HEK293 (cell line): ENCODE results near the gene CTPS2.

ENCODE experiments used
- CTCF ChIA-PET: fragments of 350-600 bp; formaldehyde crosslinking; extraction: SDS; loops from one replicate; lab custom pipeline; 2021; ENCODE audit warnings: antibody characterized with exemption; lab: Yijun Ruan, JAX
- POLR2A ChIA-PET: fragments of 300-600 bp; formaldehyde crosslinking; extraction: SDS; loops from one replicate; lab custom pipeline; 2020; ENCODE audit warnings: antibody characterized with exemption, inconsistent platforms; lab: Yijun Ruan, JAX
- H3K27ac ChIP-seq: fragments of 200-500 bp; sonication (Bioruptor generic); 2 replicates; pipeline ENCODE4 v1.5.1; 2014; ENCODE audit warnings: low read depth, low read length, control low read depth, inconsistent platforms; ENCODE audit errors: extremely low read depth
- H3K36me3 ChIP-seq, 2 experiments: fragments of 200-500 bp in 1 of 2; sonication (Bioruptor generic) in 1 of 2; 1 replicate in 1 of 2; 2 replicates in 1 of 2; pipeline ENCODE4 v1.5.1; 2014 to 2017; ENCODE audit warnings: inconsistent platforms in 2 of 2, low read length in 2 of 2; ENCODE audit not compliant: control insufficient read depth in 2 of 2, insufficient read depth in 1 of 2
- H3K4me1 ChIP-seq: fragments of 200-500 bp; sonication (Bioruptor generic); 2 replicates; pipeline ENCODE4 v1.5.1; 2014; ENCODE audit warnings: mild to moderate bottlenecking, low read length, inconsistent platforms; ENCODE audit not compliant: control insufficient read depth, insufficient read depth
- H3K4me3 ChIP-seq: 2 replicates; pipeline ENCODE4 v1.5.1; 2011; ENCODE audit warnings: low read depth, mild to moderate bottlenecking, control low read depth, low read length, moderate library complexity
- H3K9me3 ChIP-seq: fragments of 200-500 bp; sonication (Bioruptor generic); 2 replicates; pipeline ENCODE4 v1.5.1; 2014; ENCODE audit warnings: low read depth, low read length, inconsistent platforms; ENCODE audit not compliant: control insufficient read depth, insufficient read depth
- GLIS1 ChIP-seq: fragments of 450-650 bp; formaldehyde crosslinking; IDR thresholded peaks from 2 replicates; pipeline ENCODE4 v1.5.1; 2016; ENCODE audit warnings: missing biosample characterization, missing genetic modification characterization
- KLF8 ChIP-seq: fragments of 450-650 bp; formaldehyde crosslinking; IDR thresholded peaks from 2 replicates; pipeline ENCODE4 v1.5.1; 2016; ENCODE audit warnings: missing biosample characterization, missing genetic modification characterization
- OVOL3 ChIP-seq: fragments of 450-650 bp; formaldehyde crosslinking; IDR thresholded peaks from 2 replicates; pipeline ENCODE4 v1.5.1; 2016; ENCODE audit warnings: missing biosample characterization, missing genetic modification characterization
- PRDM1 ChIP-seq: fragments of 450-650 bp; formaldehyde crosslinking; IDR thresholded peaks from 2 replicates; pipeline ENCODE4; 2016; ENCODE audit warnings: missing biosample characterization, missing genetic modification characterization
- REPIN1 ChIP-seq: fragments of 450-650 bp; formaldehyde crosslinking; IDR thresholded peaks from 2 replicates; pipeline ENCODE4 v1.5.1; 2017; ENCODE audit warnings: missing biosample characterization, missing genetic modification characterization, low read depth
- SP7 ChIP-seq: fragments of 450-650 bp; formaldehyde crosslinking; IDR thresholded peaks from 2 replicates; pipeline ENCODE4 v1.5.1; 2016; ENCODE audit warnings: missing biosample characterization, missing genetic modification characterization
- YY1 ChIP-seq: fragments of 450-650 bp; formaldehyde crosslinking; IDR thresholded peaks from 2 replicates; pipeline ENCODE4 v1.5.1; 2018; ENCODE audit warnings: missing biosample characterization, missing genetic modification characterization
- ZBTB7A ChIP-seq: fragments of 450-650 bp; formaldehyde crosslinking; IDR thresholded peaks from 2 replicates; pipeline ENCODE4 v1.5.1; 2016; ENCODE audit warnings: low read depth, missing biosample characterization, missing genetic modification characterization
- ZBTB8A ChIP-seq: fragments of 450-650 bp; formaldehyde crosslinking; IDR thresholded peaks from 2 replicates; pipeline ENCODE4 v1.5.1; 2016; ENCODE audit warnings: missing biosample characterization, missing genetic modification characterization
- ZNF302 ChIP-seq: fragments of 450-650 bp; formaldehyde crosslinking; IDR thresholded peaks from 2 replicates; pipeline ENCODE4 v1.5.1; 2016; ENCODE audit warnings: missing biosample characterization, missing genetic modification characterization, low read depth
- ZNF366 ChIP-seq: fragments of 450-650 bp; formaldehyde crosslinking; conservative IDR thresholded peaks from 2 replicates; pipeline ENCODE4 v1.5.1; 2016; ENCODE audit warnings: missing biosample characterization, missing genetic modification characterization
- ZNF549 ChIP-seq: fragments of 450-650 bp; IDR thresholded peaks from 2 replicates; pipeline ENCODE4 v1.5.1; 2018; ENCODE audit warnings: missing biosample characterization, missing genetic modification characterization, mild to moderate bottlenecking, inconsistent platforms, moderate library complexity
- ZNF560 ChIP-seq: fragments of 450-650 bp; formaldehyde crosslinking; IDR thresholded peaks from 2 replicates; pipeline ENCODE4 v1.5.1; 2017; ENCODE audit warnings: missing biosample characterization, missing genetic modification characterization, borderline replicate concordance
- ZSCAN16 ChIP-seq: fragments of 450-650 bp; formaldehyde crosslinking; IDR thresholded peaks from 2 replicates; pipeline ENCODE4 v1.5.1; 2016; ENCODE audit warnings: missing biosample characterization, missing genetic modification characterization
- TF ChIP-seq, protein P1 (sequence below): fragments of 450-650 bp; formaldehyde crosslinking; IDR thresholded peaks from 2 replicates; pipeline ENCODE4 v1.5.1; 2017; ENCODE audit warnings: missing biosample characterization, missing genetic modification characterization
- TF ChIP-seq, protein P2 (sequence below): fragments of 450-650 bp; formaldehyde crosslinking; IDR thresholded peaks from 2 replicates; pipeline ENCODE4 v1.5.1; 2016; ENCODE audit warnings: missing biosample characterization, missing genetic modification characterization
- TF ChIP-seq, protein P3 (sequence below): fragments of 450-650 bp; formaldehyde crosslinking; conservative IDR thresholded peaks from 2 replicates; pipeline ENCODE4 v1.5.1; 2016; ENCODE audit warnings: low read depth, missing biosample characterization, missing genetic modification characterization
- TF ChIP-seq, protein P4 (sequence below): fragments of 450-650 bp; formaldehyde crosslinking; IDR thresholded peaks from 2 replicates; pipeline ENCODE4 v1.5.1; 2016; ENCODE audit warnings: missing biosample characterization, missing genetic modification characterization
- TF ChIP-seq, protein P5 (sequence below): fragments of 450-650 bp; formaldehyde crosslinking; IDR thresholded peaks from 2 replicates; pipeline ENCODE4 v1.5.1; 2016; ENCODE audit warnings: missing biosample characterization, missing genetic modification characterization
- TF ChIP-seq, protein P6 (sequence below): fragments of 450-650 bp; formaldehyde crosslinking; IDR thresholded peaks from 2 replicates; pipeline ENCODE4 v1.5.1; 2017; ENCODE audit warnings: missing biosample characterization, mild to moderate bottlenecking, missing genetic modification characterization, moderate library complexity

Gene CTPS2

DNA sequence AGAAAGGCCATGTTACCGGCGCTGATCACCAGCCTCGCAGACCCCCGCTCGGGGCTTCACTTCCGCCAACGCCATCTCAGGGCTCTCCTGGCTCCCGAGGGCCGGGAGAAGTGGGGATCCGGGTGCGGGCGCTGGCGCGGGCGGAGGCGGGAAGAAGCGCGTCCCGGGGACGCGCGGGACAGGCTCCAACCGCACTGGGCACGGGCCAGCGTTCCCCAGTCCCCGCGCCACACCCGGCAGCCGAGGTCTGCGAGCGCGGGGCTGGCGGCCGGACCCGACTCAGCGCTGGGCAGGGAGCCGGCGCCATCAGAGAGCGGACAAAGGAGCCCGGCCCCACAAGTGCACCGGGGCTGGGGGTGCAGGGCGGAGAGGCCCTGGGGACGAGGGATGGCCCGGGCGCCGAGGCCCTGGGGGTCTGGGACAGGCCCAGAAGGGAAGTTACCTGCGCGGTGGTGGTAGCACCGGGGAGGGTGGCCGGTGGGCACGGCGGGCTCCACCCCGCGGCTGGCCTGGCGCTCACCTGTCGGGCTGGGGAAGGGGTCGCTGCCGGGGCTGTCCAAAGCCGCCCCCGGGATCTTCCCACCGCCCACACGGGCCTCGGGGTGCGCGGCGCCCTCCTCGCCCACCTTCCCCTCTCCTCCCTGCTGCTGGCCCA lies 449 bp downstream of the CTPS2 start:
- no peaks in the 10 kb centered on the region for H3K9me3 ChIP-seq
- ChIA-PET CTCF (interaction anchor here (1.5 kb wide), 1 partner anchor 1216 kb away, joined by 5 read pairs; no protein-coding TSS in a partner anchor), POLR2A (interaction anchor here (0.6 to 1.4 kb wide), 5 partner anchors 7 to 74 kb away, joined by 3 to 9 read pairs (median 4); partner anchors contain the start of genes S100G, SYAP1 and TXLNG)
- peak overlapping the region; percentile 88 for H3K4me3 ChIP-seq
- H3K27ac ChIP-seq, result peak overlapping the region; percentile 68; the same call in 1 of the 2 replicates
- no peaks in the 10 kb centered on the region for H3K4me1 ChIP-seq
- H3K36me3 ChIP-seq, result peaks cover 0 to 9% of the 10 kb centered on the region in 2 experiments; a peak in 2 of 3 replicates
- TF ChIP-seq, protein P1, sequence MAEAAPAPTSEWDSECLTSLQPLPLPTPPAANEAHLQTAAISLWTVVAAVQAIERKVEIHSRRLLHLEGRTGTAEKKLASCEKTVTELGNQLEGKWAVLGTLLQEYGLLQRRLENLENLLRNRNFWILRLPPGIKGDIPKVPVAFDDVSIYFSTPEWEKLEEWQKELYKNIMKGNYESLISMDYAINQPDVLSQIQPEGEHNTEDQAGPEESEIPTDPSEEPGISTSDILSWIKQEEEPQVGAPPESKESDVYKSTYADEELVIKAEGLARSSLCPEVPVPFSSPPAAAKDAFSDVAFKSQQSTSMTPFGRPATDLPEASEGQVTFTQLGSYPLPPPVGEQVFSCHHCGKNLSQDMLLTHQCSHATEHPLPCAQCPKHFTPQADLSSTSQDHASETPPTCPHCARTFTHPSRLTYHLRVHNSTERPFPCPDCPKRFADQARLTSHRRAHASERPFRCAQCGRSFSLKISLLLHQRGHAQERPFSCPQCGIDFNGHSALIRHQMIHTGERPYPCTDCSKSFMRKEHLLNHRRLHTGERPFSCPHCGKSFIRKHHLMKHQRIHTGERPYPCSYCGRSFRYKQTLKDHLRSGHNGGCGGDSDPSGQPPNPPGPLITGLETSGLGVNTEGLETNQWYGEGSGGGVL (tag by site-specific recombination), result 0 out of 2 replicates have a peak, but pooled peaks have one; percentile 20
- TF ChIP-seq, protein P2, sequence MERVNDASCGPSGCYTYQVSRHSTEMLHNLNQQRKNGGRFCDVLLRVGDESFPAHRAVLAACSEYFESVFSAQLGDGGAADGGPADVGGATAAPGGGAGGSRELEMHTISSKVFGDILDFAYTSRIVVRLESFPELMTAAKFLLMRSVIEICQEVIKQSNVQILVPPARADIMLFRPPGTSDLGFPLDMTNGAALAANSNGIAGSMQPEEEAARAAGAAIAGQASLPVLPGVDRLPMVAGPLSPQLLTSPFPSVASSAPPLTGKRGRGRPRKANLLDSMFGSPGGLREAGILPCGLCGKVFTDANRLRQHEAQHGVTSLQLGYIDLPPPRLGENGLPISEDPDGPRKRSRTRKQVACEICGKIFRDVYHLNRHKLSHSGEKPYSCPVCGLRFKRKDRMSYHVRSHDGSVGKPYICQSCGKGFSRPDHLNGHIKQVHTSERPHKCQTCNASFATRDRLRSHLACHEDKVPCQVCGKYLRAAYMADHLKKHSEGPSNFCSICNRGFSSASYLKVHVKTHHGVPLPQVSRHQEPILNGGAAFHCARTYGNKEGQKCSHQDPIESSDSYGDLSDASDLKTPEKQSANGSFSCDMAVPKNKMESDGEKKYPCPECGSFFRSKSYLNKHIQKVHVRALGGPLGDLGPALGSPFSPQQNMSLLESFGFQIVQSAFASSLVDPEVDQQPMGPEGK, result peak; percentile 61; the same call in 1 of the 2 replicates
- TF ChIP-seq, protein P3, sequence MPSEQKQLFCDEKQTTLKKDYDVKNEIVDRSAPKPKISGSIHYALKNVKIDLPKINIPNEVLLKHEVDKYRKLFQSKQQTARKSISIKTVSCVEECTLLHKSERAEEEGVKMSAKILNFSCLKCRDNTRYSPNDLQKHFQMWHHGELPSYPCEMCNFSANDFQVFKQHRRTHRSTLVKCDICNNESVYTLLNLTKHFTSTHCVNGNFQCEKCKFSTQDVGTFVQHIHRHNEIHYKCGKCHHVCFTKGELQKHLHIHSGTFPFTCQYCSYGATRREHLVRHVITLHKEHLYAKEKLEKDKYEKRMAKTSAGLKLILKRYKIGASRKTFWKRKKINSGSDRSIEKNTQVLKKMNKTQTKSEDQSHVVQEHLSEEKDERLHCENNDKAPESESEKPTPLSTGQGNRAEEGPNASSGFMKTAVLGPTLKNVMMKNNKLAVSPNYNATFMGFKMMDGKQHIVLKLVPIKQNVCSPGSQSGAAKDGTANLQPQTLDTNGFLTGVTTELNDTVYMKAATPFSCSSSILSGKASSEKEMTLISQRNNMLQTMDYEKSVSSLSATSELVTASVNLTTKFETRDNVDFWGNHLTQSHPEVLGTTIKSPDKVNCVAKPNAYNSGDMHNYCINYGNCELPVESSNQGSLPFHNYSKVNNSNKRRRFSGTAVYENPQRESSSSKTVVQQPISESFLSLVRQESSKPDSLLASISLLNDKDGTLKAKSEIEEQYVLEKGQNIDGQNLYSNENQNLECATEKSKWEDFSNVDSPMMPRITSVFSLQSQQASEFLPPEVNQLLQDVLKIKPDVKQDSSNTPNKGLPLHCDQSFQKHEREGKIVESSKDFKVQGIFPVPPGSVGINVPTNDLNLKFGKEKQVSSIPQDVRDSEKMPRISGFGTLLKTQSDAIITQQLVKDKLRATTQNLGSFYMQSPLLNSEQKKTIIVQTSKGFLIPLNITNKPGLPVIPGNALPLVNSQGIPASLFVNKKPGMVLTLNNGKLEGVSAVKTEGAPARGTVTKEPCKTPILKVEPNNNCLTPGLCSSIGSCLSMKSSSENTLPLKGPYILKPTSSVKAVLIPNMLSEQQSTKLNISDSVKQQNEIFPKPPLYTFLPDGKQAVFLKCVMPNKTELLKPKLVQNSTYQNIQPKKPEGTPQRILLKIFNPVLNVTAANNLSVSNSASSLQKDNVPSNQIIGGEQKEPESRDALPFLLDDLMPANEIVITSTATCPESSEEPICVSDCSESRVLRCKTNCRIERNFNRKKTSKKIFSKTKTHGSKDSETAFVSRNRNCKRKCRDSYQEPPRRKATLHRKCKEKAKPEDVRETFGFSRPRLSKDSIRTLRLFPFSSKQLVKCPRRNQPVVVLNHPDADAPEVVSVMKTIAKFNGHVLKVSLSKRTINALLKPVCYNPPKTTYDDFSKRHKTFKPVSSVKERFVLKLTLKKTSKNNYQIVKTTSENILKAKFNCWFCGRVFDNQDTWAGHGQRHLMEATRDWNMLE (tag by site-specific recombination), result no peak
- TF ChIP-seq, protein P4, sequence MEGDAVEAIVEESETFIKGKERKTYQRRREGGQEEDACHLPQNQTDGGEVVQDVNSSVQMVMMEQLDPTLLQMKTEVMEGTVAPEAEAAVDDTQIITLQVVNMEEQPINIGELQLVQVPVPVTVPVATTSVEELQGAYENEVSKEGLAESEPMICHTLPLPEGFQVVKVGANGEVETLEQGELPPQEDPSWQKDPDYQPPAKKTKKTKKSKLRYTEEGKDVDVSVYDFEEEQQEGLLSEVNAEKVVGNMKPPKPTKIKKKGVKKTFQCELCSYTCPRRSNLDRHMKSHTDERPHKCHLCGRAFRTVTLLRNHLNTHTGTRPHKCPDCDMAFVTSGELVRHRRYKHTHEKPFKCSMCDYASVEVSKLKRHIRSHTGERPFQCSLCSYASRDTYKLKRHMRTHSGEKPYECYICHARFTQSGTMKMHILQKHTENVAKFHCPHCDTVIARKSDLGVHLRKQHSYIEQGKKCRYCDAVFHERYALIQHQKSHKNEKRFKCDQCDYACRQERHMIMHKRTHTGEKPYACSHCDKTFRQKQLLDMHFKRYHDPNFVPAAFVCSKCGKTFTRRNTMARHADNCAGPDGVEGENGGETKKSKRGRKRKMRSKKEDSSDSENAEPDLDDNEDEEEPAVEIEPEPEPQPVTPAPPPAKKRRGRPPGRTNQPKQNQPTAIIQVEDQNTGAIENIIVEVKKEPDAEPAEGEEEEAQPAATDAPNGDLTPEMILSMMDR (tag by site-specific recombination), result peak; percentile 67
- TF ChIP-seq YY1 (no peak), ZNF302 (tag by site-specific recombination) (no peak), OVOL3 (tag by site-specific recombination) (no peak), PRDM1 (no peak), GLIS1 (peak; percentile 23), ZBTB8A (tag by site-specific recombination) (0 out of 2 replicates have a peak, but pooled peaks have one; percentile 68), ZSCAN16 (no peak), ZNF560 (tag by site-specific recombination) (no peak), ZNF549 (no peak), ZBTB7A (no peak), KLF8 (tag by site-specific recombination) (peak; percentile 15; the same call in 1 of the 2 replicates), REPIN1 (no peak), SP7 (tag by site-specific recombination) (no peak), ZNF366 (no peak)
- TF ChIP-seq, protein P5, sequence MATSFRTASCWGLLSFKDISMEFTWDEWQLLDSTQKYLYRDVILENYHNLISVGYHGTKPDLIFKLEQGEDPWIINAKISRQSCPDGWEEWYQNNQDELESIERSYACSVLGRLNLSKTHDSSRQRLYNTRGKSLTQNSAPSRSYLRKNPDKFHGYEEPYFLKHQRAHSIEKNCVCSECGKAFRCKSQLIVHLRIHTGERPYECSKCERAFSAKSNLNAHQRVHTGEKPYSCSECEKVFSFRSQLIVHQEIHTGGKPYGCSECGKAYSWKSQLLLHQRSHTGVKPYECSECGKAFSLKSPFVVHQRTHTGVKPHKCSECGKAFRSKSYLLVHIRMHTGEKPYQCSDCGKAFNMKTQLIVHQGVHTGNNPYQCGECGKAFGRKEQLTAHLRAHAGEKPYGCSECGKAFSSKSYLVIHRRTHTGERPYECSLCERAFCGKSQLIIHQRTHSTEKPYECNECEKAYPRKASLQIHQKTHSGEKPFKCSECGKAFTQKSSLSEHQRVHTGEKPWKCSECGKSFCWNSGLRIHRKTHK, result no peak
- TF ChIP-seq, protein P6, sequence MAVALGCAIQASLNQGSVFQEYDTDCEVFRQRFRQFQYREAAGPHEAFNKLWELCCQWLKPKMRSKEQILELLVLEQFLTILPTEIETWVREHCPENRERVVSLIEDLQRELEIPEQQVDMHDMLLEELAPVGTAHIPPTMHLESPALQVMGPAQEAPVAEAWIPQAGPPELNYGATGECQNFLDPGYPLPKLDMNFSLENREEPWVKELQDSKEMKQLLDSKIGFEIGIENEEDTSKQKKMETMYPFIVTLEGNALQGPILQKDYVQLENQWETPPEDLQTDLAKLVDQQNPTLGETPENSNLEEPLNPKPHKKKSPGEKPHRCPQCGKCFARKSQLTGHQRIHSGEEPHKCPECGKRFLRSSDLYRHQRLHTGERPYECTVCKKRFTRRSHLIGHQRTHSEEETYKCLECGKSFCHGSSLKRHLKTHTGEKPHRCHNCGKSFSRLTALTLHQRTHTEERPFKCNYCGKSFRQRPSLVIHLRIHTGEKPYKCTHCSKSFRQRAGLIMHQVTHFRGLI (tag by site-specific recombination), result no peak
